K562 (cell line): ENCODE data around the gene C22orf39. TPM values are rescaled to one million over a fixed set of nuclear protein-coding genes. Genes with fewer than 3 reads are reported as not detected.

ENCODE experiments used
- CEBPG ChIP-seq, 3 experiments: fragments of 200-800 bp in 1 of 3; sonication (Bioruptor generic) in 1 of 3; sonication (generic) in 1 of 3; formaldehyde crosslinking in 1 of 3; IDR thresholded peaks in 2 of 3; conservative IDR thresholded peaks in 1 of 3; 2 replicates each; pipeline versions ENCODE4 v1.6.1 to v1.8.0; 2016 to 2022; ENCODE audit warnings: missing compliant biosample characterization in 2 of 3, missing genetic modification characterization in 2 of 3, mild to moderate bottlenecking in 1 of 3, missing genetic modification reagents in 1 of 3
- CHD2 ChIP-seq: IDR thresholded peaks from 2 replicates; pipeline ENCODE4 v1.6.1; 2011; ENCODE audit warnings: low read depth, low read length
- FOXJ2 ChIP-seq: fragments of 200-800 bp; sonication (Bioruptor generic); IDR thresholded peaks from 2 replicates; pipeline ENCODE4 v1.6.1; 2016; ENCODE audit warnings: missing genetic modification characterization, missing compliant biosample characterization
- HMG20A ChIP-seq: fragments of 450-650 bp; formaldehyde crosslinking; conservative IDR thresholded peaks from 2 replicates; pipeline ENCODE4 v1.4.0; 2020; ENCODE audit warnings: mild to moderate bottlenecking, mixed read lengths
- IFI16 ChIP-seq: fragments of 250-450 bp; sonication (Bioruptor Pico); IDR thresholded peaks from 2 replicates; pipeline ENCODE4 v2.1.2; 2022; ENCODE audit warnings: mild to moderate bottlenecking, inconsistent platforms
- KDM1A ChIP-seq, 2 experiments: fragments of 450-650 bp; IDR thresholded peaks; 2 replicates each; pipeline ENCODE4 v1.6.1; 2016; ENCODE audit warnings: mild to moderate bottlenecking in 2 of 2
- MBD2 ChIP-seq: sonication (generic); IDR thresholded peaks from 2 replicates; pipeline ENCODE4 v1.6.1; 2016; ENCODE audit warnings: low read depth, borderline replicate concordance
- RCOR1 ChIP-seq, 2 experiments: IDR thresholded peaks; 2 replicates each; pipeline ENCODE4 v1.6.1; 2012; ENCODE audit warnings: low read depth in 2 of 2, low read length in 2 of 2, borderline replicate concordance in 1 of 2, improper control_type of control experiment in 1 of 2
- SMAD2 ChIP-seq: fragments of 150-350 bp; IDR thresholded peaks from 2 replicates; pipeline ENCODE4 v1.6.1; 2014; ENCODE audit warnings: low read depth, mild to moderate bottlenecking, low read length
- SP2 ChIP-seq: IDR thresholded peaks from 2 replicates; pipeline ENCODE4 v1.6.1; 2011; ENCODE audit warnings: mild to moderate bottlenecking, low read depth, low read length, moderate library complexity; ENCODE audit not compliant: poor library complexity, severe bottlenecking; ENCODE audit errors: extremely low read depth
- TOE1 ChIP-seq, 2 experiments: fragments of 450-650 bp in 1 of 2; sonication (generic) in 1 of 2; formaldehyde crosslinking in 1 of 2; IDR thresholded peaks; 2 replicates each; pipeline versions ENCODE4 v1.7.1 to v1.8.0; 2016 to 2022; ENCODE audit warnings: borderline replicate concordance in 2 of 2, mild to moderate bottlenecking in 2 of 2, antibody characterized with exemption in 1 of 2, inconsistent platforms in 1 of 2, low read depth in 1 of 2, missing genetic modification reagents in 1 of 2, moderate library complexity in 1 of 2
- ZC3H11A ChIP-seq: IDR thresholded peaks from 2 replicates; pipeline ENCODE4 v1.6.1; 2012; ENCODE audit warnings: low read depth, low read length, improper control_type of control experiment
- ZFP36 ChIP-seq: fragments of 150-350 bp; IDR thresholded peaks from 2 replicates; pipeline ENCODE4 v1.6.1; 2018; ENCODE audit warnings: low read length, low read depth; ENCODE audit not compliant: partially characterized antibody
- ZNF282 ChIP-seq: sonication (generic); formaldehyde crosslinking; IDR thresholded peaks from 2 replicates; pipeline ENCODE4 v1.8.1; 2023; ENCODE audit warnings: missing genetic modification reagents
- ZNF512 ChIP-seq: IDR thresholded peaks from 2 replicates; pipeline ENCODE4 v1.6.1; 2016; ENCODE audit warnings: missing genetic modification characterization, missing compliant biosample characterization
- ZNF57 ChIP-seq: fragments of 450-650 bp; formaldehyde crosslinking; IDR thresholded peaks from 2 replicates; pipeline ENCODE4 v1.4.0; 2020; ENCODE audit warnings: mild to moderate bottlenecking, moderate library complexity
- polyA plus RNA-seq, 8 experiments: library from polyadenylated mRNA; depleted of rRNA in 4 of 8; stranded (reverse) in 5 of 8; unstranded in 3 of 8; fragments of >200 nt; fragmentation: Nextera tagmentation in 2 of 8; fragmentation: Illumina TruSeq in 1 of 8; extraction: Ambion mirVana in 2 of 8; extraction: Trizol in 1 of 8; gene quantifications; 2 replicates each; pipeline versions ENCODE4 v1.2.1 to v1.2.3, GENCODE V29; 2011 to 2014; ENCODE audit warnings: inconsistent platforms in 1 of 8, missing spikeins in 1 of 8
- total RNA-seq, 7 experiments: library from RNA; depleted of rRNA in 6 of 7; stranded (reverse); fragments of >200 nt in 6 of 7; fragmentation: Illumina TruSeq in 2 of 7; extraction: Trizol in 2 of 7; gene quantifications; 2 replicates each; pipeline versions ENCODE4 v1.2.1 to v1.2.3, GENCODE V29; 2011 to 2021; ENCODE audit warnings: low replicate concordance in 1 of 7
- TF ChIP-seq, protein P1 (sequence below), 2 experiments: fragments of 200-800 bp in 1 of 2; sonication (Bioruptor generic) in 1 of 2; sonication (generic) in 1 of 2; formaldehyde crosslinking in 1 of 2; IDR thresholded peaks in 1 of 2; conservative IDR thresholded peaks in 1 of 2; 2 replicates each; pipeline versions ENCODE4 v1.5.0 to v1.6.1; 2016 to 2020; ENCODE audit warnings: missing compliant biosample characterization in 1 of 2, missing genetic modification characterization in 1 of 2, missing genetic modification reagents in 1 of 2
- TF ChIP-seq, protein P2 (sequence below): fragments of 450-650 bp; IDR thresholded peaks from 2 replicates; pipeline ENCODE4 v1.7.0; 2016; ENCODE audit warnings: borderline replicate concordance
- TF ChIP-seq, protein P3 (sequence below): fragments of 250-450 bp; sonication (Bioruptor Pico); IDR thresholded peaks from 2 replicates; pipeline ENCODE4 v1.8.0; 2022; ENCODE audit warnings: moderate library complexity, mild to moderate bottlenecking, inconsistent platforms
- TF ChIP-seq, protein P4 (sequence below): sonication (generic); formaldehyde crosslinking; IDR thresholded peaks from 2 replicates; pipeline ENCODE4 v1.8.0; 2022; ENCODE audit warnings: mild to moderate bottlenecking, missing genetic modification reagents

The C22orf39 gene
- total and polyA plus RNA-seq, 9 of the 15 experiments (the other 6 are each of a cell fraction or from before 2014, with no cell fraction given) = 20.4 to 139 (median 66.8) TPM

- TF ChIP-seq ZNF512 (tag) (no peak), CHD2 (peak; percentile 48; the same call in 1 of the 2 replicates), KDM1A (IDR thresholded peaks at IDR 0.05) (no peak), SMAD2 (no peak), HMG20A (CRISPR knock-in tag) (no peak), MBD2 (no peak), SP2 (no peak), ZNF282 (CRISPR knock-in tag) (no peak), FOXJ2 (no peak), ZNF57 (CRISPR knock-in tag) (no peak), RCOR1 (IDR thresholded peaks at IDR 0.05; ENCODE audit: borderline replicate concordance in 1 of 2, low read depth in 2 of 2, low read length in 2 of 2) (0 out of 4 replicates have a peak, but pooled peaks of 1 of the 2 experiments have one; percentile 41), ZC3H11A (peak; percentile 80; the same call in 1 of the 2 replicates), CEBPG (CRISPR knock-in tag; IDR thresholded peaks at IDR 0.05) (no peak), CEBPG (tag; conservative IDR thresholded peaks at IDR 0.05 in 1 of 2, IDR thresholded peaks at IDR 0.05 in 1 of 2) (no peak), ZFP36 (no peak), TOE1 (IDR thresholded peaks at IDR 0.05; ENCODE audit: borderline replicate concordance) (no peak), TOE1 (CRISPR knock-in tag; IDR thresholded peaks at IDR 0.05; ENCODE audit: borderline replicate concordance, low read depth) (no peak), IFI16 (CRISPR knock-in tag) (peak; percentile 71; the same call in 1 of the 2 replicates)
- TF ChIP-seq, protein P1, sequence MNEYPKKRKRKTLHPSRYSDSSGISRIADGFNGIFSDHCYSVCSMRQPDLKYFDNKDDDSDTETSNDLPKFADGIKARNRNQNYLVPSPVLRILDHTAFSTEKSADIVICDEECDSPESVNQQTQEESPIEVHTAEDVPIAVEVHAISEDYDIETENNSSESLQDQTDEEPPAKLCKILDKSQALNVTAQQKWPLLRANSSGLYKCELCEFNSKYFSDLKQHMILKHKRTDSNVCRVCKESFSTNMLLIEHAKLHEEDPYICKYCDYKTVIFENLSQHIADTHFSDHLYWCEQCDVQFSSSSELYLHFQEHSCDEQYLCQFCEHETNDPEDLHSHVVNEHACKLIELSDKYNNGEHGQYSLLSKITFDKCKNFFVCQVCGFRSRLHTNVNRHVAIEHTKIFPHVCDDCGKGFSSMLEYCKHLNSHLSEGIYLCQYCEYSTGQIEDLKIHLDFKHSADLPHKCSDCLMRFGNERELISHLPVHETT (CRISPR knock-in tag; conservative IDR thresholded peaks at IDR 0.05 in 1 of 2, IDR thresholded peaks at IDR 0.05 in 1 of 2) = peak in 1 of 2 experiments; percentile 35; a peak in 1 of 4 replicates
- TF ChIP-seq, protein P2, sequence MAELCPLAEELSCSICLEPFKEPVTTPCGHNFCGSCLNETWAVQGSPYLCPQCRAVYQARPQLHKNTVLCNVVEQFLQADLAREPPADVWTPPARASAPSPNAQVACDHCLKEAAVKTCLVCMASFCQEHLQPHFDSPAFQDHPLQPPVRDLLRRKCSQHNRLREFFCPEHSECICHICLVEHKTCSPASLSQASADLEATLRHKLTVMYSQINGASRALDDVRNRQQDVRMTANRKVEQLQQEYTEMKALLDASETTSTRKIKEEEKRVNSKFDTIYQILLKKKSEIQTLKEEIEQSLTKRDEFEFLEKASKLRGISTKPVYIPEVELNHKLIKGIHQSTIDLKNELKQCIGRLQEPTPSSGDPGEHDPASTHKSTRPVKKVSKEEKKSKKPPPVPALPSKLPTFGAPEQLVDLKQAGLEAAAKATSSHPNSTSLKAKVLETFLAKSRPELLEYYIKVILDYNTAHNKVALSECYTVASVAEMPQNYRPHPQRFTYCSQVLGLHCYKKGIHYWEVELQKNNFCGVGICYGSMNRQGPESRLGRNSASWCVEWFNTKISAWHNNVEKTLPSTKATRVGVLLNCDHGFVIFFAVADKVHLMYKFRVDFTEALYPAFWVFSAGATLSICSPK = no peak
- TF ChIP-seq, protein P3, sequence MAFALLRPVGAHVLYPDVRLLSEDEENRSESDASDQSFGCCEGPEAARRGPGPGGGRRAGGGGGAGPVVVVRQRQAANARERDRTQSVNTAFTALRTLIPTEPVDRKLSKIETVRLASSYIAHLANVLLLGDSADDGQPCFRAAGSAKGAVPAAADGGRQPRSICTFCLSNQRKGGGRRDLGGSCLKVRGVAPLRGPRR (CRISPR knock-in tag) = 0 out of 2 replicates have a peak, but pooled peaks have one; percentile 8
- TF ChIP-seq, protein P4, sequence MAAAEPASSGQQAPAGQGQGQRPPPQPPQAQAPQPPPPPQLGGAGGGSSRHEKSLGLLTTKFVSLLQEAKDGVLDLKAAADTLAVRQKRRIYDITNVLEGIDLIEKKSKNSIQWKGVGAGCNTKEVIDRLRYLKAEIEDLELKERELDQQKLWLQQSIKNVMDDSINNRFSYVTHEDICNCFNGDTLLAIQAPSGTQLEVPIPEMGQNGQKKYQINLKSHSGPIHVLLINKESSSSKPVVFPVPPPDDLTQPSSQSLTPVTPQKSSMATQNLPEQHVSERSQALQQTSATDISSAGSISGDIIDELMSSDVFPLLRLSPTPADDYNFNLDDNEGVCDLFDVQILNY (CRISPR knock-in tag) = no peak
Observed at GRCh38 chr22:19397734-19398104, 49.8 kb downstream of the C22orf39 start (continued).
